Measurements from ENCODE around the gene SHC2. TPM values are rescaled to one million over a fixed set of nuclear protein-coding genes. Genes with fewer than 3 reads are reported as not detected.
"Not testable (repeated sequence)": the region's sequence is repeated elsewhere in the genome, so short reads cannot be mapped to it uniquely, and the experiment has no call there.

Gene SHC2
- total and polyA plus RNA-seq, 11 donors: 6.7 to 35.8 (median 14.6) TPM

GRCh38 chr19:453606-454005, 7.2 kb downstream of the SHC2 start:
- Histone ChIP-seq H3K27me3 (no peaks in the 10 kb centered on the region), H3K36me3 (no peaks in the 10 kb centered on the region)
- intact Hi-C loops (cut with DNase I): no loop called here

GRCh38 chr19:452829-453228, 8.0 kb downstream of the SHC2 start:
- DNase-seq: no peak
- peaks cover 0 to 8% (median 5%) of the 10 kb centered on the region in 12 donors for H3K4me1 ChIP-seq
- H3K4me3 ChIP-seq: no peak overlapping the region
- H3K9me3 ChIP-seq: no peaks in the 10 kb centered on the region
- intact Hi-C loops (cut with DNase I): no loop called here
- 93 to 94% (median 94%) methylated on average over 13 to 16 of the region's 16 CpGs for WGBS, 4 donors
- no peak for ATAC-seq
- H3K36me3 ChIP-seq: no peaks in the 10 kb centered on the region
- no peak for TF ChIP-seq POLR2A (IDR thresholded peaks at IDR 0.05)
- no peak for TF ChIP-seq CTCF (IDR thresholded peaks at IDR 0.05)
- H3K27me3 ChIP-seq: no peaks in the 10 kb centered on the region
- no peak overlapping the region for H3K27ac ChIP-seq

More at GRCh38 chr19:453606-454005, 7.2 kb downstream of the SHC2 start:
- no peak for TF ChIP-seq CTCF (IDR thresholded peaks at IDR 0.05)
- no peak for TF ChIP-seq POLR2A (IDR thresholded peaks at IDR 0.05)
- H3K4me3 ChIP-seq: no peak overlapping the region
- no peak overlapping the region for H3K27ac ChIP-seq
- no peaks in the 10 kb centered on the region for H3K9me3 ChIP-seq
- 89 to 95% (median 92%) methylated on average over 22 of the region's 22 CpGs for WGBS, 4 donors
- H3K4me1 ChIP-seq: peaks cover 0 to under 1% (median 0%) of the 10 kb centered on the region in 12 donors
- ATAC-seq: no peak
- no peak for DNase-seq

- H3K4me3 ChIP-seq; H3K9me3 ChIP-seq; ATAC-seq; H3K27ac ChIP-seq; intact Hi-C loops (cut with DNase I); DNase-seq; H3K36me3 ChIP-seq; H3K27me3 ChIP-seq: not testable (repeated sequence)
- 93 to 98% (median 94%) methylated on average over 33 of the region's 33 CpGs for WGBS, 4 donors
- H3K4me1 ChIP-seq: peaks cover 0 to 14% (median 11%) of the 10 kb centered on the region in 12 donors
Measured at GRCh38 chr19:450912-451481, 9.8 kb downstream of the SHC2 start.

DNA sequence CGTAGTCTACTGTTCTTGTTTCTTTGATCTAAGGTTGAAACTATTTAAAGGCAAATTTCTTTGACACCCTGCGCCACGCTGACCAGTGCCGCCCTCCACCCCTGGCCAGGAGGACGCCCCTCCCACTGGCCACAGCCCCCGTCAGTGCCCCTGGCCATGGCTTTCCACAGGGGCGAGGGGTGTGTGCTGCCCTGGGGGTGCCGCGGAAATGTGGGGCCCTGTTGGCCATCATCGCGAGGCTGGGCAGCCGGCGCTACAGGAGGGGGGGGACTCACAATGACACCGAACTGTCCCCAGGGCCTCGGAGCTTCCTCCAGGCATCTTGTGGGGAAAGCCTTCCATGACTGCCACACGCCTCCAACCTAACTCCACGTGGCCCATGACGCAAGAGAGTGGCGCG, 10.9 kb downstream of the SHC2 start:
- TF ChIP-seq POLR2A (IDR thresholded peaks at IDR 0.05) (no peak), CTCF (IDR thresholded peaks at IDR 0.05) (no peak)
- intact Hi-C loops (cut with DNase I): no loop called here
- Histone ChIP-seq H3K4me1 (peaks cover 0 to 14% (median 11%) of the 10 kb centered on the region in 12 donors), H3K27ac (no peak overlapping the region), H3K9me3 (no peaks in the 10 kb centered on the region), H3K4me3 (no peak overlapping the region), H3K36me3 (no peaks in the 10 kb centered on the region), H3K27me3 (no peaks in the 10 kb centered on the region)
- no peak for ATAC-seq
- DNase-seq: no peak
- WGBS, 4 donors: 92 to 96% (median 95%) methylated on average over 20 of the region's 20 CpGs
